Activated naive CD8-positive, alpha-beta T cell treated with anti-CD3 and anti-CD28 coated beads for 36 hours (primary cell): ENCODE measurements around the gene NLRP10. TPM values are rescaled to one million over a fixed set of nuclear protein-coding genes. Genes with fewer than 3 reads are reported as not detected.
"Not testable (repeated sequence)": the region's sequence is repeated elsewhere in the genome, so short reads cannot be mapped to it uniquely, and the experiment has no call there.

Experiments
- DNase-seq: peaks from one replicate; pipeline ENCODE4 v3.0.0; 2021
- H3K27ac Mint-ChIP-seq: one replicate; pipeline ENCODE4 v1.8.0; 2022; ENCODE audit warnings: mild to moderate bottlenecking, moderate library complexity, mixed read lengths
- H3K27me3 Mint-ChIP-seq: one replicate; pipeline ENCODE4 v1.8.0; 2022; ENCODE audit warnings: mild to moderate bottlenecking, mixed read lengths
- H3K36me3 Mint-ChIP-seq: one replicate; pipeline ENCODE4 v1.8.0; 2021; ENCODE audit warnings: mild to moderate bottlenecking, mixed read lengths
- H3K4me1 Mint-ChIP-seq: one replicate; pipeline ENCODE4 v1.8.0; 2021; ENCODE audit warnings: mixed read lengths
- H3K4me3 Mint-ChIP-seq: one replicate; pipeline ENCODE4 v1.8.0; 2022; ENCODE audit warnings: mild to moderate bottlenecking, moderate library complexity, mixed read lengths
- H3K9me3 Mint-ChIP-seq: one replicate; pipeline ENCODE4 v1.8.0; 2022; ENCODE audit warnings: mixed read lengths
- total RNA-seq, 2 experiments: library from RNA; stranded (reverse); gene quantifications; one replicate each; pipeline ENCODE4 v1.2.3, GENCODE V29; 2021

Gene NLRP10, protein sequence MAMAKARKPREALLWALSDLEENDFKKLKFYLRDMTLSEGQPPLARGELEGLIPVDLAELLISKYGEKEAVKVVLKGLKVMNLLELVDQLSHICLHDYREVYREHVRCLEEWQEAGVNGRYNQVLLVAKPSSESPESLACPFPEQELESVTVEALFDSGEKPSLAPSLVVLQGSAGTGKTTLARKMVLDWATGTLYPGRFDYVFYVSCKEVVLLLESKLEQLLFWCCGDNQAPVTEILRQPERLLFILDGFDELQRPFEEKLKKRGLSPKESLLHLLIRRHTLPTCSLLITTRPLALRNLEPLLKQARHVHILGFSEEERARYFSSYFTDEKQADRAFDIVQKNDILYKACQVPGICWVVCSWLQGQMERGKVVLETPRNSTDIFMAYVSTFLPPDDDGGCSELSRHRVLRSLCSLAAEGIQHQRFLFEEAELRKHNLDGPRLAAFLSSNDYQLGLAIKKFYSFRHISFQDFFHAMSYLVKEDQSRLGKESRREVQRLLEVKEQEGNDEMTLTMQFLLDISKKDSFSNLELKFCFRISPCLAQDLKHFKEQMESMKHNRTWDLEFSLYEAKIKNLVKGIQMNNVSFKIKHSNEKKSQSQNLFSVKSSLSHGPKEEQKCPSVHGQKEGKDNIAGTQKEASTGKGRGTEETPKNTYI
- total RNA-seq = not detected

DNA sequence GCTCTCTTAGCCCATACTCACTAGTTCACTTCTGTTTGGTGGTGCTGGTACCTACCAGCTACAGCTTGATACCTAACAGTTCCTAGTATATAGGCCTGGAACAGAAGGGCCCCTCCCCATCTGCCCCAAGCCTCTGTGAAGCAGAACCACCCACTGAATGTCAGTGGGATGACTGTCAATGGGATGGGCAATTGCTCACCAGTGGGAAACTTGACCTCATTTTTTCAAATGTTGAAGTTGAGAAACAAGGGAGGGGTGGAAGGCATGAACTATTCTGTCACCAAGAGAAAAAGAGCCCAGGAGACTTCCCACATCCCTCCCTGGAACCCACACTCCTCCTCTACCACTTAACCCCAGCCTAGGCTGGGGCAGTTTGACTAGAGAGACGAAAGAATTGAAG, at the start of gene NLRP10:
TSS of gene NLRP10 (minus strand) at position 62 of the 400 bp plus-strand sequence. CDS start 1,952 bp downstream, outside the sequence.
- Mint-ChIP-seq H3K4me1 (no peaks in the 10 kb centered on the region), H3K27ac (no peak within 1 kb of the TSS), H3K9me3 (no peaks in the 10 kb centered on the region), H3K27me3 (peaks cover 13% of the 10 kb centered on the region), H3K36me3 (no peaks in the 10 kb centered on the region), H3K4me3 (no peak within 1 kb of the TSS)
- no peak for DNase-seq

DNA sequence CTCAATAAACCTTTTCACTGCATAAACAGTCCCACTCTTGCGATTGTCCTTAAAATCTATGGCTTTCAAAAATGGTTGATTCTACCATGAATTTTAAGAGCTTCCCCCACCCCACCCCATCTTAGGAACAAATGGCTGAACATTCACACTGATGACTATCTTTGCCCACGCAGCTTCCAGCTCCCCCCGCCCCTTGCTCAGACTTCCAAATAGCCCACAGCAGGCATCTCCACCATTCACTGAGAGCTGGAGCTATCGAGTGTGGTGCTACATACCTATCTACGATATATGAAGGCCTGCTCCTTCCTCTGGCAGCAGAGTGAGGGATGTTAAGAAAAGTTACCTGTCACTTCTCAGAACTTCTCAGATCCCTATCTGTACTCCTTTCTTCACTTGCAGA, 48.6 kb upstream of the NLRP10 start:
- Mint-ChIP-seq H3K27ac (no peak overlapping the region), H3K9me3 (no peaks in the 10 kb centered on the region)
- DNase-seq = no peak

DNA sequence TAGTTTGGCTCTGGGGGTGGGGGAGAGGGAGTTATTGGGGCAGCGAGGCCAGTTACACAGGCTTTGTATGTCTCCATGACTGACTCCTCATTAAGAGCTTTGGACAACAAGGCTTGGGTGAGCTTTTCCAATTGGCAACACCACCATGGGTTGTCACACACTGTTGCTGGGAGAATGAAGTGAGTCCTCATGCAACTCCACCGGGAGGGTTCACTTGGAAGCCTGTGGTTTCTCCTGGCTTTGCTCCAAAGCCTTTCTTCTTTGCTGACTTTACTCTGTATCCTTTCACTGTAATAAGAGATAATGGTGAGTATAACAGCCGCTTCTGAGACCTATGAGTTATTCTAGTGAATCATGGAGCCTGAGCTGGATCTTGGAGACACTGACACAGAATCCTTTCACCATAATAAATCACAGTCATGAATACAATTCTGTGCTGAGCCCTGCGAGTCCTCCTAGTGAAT, 46.8 kb upstream of the NLRP10 start:
- Mint-ChIP-seq H3K4me3 (no peak overlapping the region), H3K36me3 (no peaks in the 10 kb centered on the region), H3K27me3 (peaks cover 6% of the 10 kb centered on the region), H3K4me1 (no peaks in the 10 kb centered on the region), H3K27ac (no peak overlapping the region), H3K9me3 (no peaks in the 10 kb centered on the region)
- DNase-seq = no peak

More for the DNA sequence above, 48.6 kb upstream of the NLRP10 start:
- H3K4me1 Mint-ChIP-seq = no peaks in the 10 kb centered on the region
- peaks cover 21% of the 10 kb centered on the region for H3K27me3 Mint-ChIP-seq
- H3K36me3 Mint-ChIP-seq = no peaks in the 10 kb centered on the region
- H3K4me3 Mint-ChIP-seq = no peak overlapping the region

DNA sequence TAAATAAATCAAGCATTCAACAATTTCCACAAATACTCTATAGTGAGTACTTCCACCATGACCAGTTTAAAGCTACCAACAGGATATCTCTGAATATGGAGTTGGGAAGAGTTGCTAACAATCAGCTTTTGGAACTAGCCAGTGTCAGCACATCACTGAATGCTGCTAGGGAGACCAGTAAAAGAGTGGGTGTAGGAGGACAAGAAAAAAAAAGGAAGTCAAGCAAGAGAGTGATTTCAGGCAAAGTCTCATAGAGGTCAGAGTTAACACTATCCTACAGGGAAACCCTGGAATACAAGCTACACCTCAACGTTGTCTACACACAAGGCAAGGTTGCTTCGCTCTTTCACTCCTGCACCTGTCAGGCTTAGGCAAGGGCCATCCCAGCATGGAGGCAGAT, 46.1 kb upstream of the NLRP10 start:
- H3K4me1 Mint-ChIP-seq = no peaks in the 10 kb centered on the region
- peaks cover 6% of the 10 kb centered on the region for H3K27me3 Mint-ChIP-seq
- H3K36me3 Mint-ChIP-seq = no peaks in the 10 kb centered on the region
- no peaks in the 10 kb centered on the region for H3K9me3 Mint-ChIP-seq
- DNase-seq = no peak
- H3K27ac Mint-ChIP-seq = no peak overlapping the region
- H3K4me3 Mint-ChIP-seq = no peak overlapping the region

DNA sequence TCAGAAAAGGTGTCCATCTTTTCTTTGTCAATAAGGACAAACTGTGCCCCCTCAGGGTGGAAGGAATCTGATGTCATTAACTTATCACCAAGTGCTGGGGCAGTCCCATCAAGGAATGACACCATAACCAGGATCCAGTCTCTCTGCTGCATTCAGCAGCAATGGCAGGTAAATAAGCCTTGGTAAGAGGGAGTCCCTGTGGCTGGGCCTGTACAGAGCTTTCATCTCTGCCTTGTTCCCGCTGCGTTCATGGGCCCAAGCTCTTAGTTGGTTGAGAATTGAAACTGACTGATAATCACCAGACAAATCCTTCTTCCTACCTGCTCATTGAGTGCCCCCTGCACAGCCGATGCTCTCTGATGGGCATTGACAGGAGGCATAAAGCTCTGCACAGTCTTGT, 44.6 kb upstream of the NLRP10 start:
- no peak for DNase-seq
- Mint-ChIP-seq H3K27ac (no peak overlapping the region), H3K9me3 (no peaks in the 10 kb centered on the region), H3K36me3 (no peaks in the 10 kb centered on the region), H3K4me3 (no peak overlapping the region), H3K4me1 (no peaks in the 10 kb centered on the region), H3K27me3 (no peaks in the 10 kb centered on the region)

DNA sequence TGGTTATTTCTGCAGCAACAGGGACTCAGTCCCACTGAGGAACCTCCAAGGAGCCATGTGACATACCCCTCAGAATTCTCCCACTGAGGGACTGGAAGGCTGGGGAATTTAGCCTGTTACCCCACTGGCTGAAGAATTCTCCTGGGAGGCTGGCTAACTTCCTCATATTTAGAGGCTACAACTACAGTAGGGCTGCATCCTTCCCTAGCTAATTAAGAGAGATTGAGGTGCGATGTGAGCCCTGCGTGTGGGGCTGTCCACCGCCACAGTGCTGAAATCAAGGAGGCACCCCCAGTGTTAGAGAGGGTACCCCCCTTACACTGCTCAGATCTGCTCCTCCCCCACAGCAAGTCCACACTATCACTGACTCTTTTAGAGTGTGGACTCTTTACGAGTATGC, 43.0 kb upstream of the NLRP10 start:
- DNase-seq = no peak
- Mint-ChIP-seq H3K36me3 (no peaks in the 10 kb centered on the region), H3K4me1 (peaks cover 3% of the 10 kb centered on the region), H3K4me3 (no peak overlapping the region), H3K27ac (no peak overlapping the region), H3K9me3 (no peaks in the 10 kb centered on the region), H3K27me3 (no peaks in the 10 kb centered on the region)

DNA sequence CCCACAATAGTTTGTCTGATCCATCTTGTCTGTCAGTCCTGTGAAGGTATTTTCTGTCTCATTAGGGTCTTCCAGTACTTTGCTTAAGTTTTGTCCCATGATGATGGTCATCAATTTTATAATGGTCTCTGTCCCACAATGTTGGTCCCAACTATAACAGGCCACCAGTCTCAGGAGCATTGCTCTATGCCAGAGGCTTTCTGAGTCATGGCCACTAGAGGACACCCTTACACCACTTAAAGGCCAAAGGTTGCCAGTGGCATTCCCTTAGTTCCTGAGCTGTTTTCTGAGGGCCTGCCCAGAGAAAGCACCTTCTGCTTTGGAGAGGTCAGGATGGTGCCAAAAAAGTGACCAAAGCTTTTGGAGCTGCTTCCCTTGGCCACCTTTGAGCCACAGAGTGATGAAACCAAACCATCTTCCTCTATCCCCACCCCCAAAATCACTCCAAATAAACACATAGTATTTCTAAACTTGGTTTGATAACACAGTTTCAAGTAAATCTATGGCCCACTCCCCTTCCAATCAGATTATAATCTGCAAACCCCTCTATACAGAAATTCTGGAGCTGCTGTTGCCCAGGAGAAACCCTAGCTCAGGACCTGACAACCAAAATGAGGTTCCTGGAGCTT, 41.2 kb upstream of the NLRP10 start:
- no peaks in the 10 kb centered on the region for H3K9me3 Mint-ChIP-seq
- DNase-seq = peak; percentile 27
- H3K27ac Mint-ChIP-seq = no peak overlapping the region
- peaks cover 8% of the 10 kb centered on the region for H3K36me3 Mint-ChIP-seq
- H3K27me3 Mint-ChIP-seq = no peaks in the 10 kb centered on the region
- H3K4me1 Mint-ChIP-seq = peaks cover 9% of the 10 kb centered on the region
- H3K4me3 Mint-ChIP-seq = no peak overlapping the region

DNA sequence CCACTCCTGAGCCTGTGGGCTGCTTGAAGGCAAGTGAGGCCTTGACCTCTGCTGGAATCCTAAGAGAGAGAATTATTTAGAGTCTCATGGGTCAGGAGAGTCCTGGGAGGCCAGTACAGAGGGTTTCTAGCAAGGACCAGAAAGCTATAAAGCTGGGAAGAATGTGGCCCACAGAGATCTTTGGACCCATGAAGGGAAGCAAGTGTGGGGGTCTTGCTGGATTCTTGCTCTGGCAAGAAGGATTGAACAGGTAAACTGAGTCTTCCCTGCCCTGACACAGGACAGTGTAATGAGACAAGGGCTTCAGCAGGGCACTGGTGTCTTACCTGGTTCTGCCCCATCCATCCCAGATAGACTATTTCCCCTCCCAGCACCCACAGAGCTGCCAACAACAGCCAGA, 40.3 kb upstream of the NLRP10 start:
- DNase-seq = no peak
- H3K4me1 Mint-ChIP-seq = peaks cover 9% of the 10 kb centered on the region
- H3K27me3 Mint-ChIP-seq = no peaks in the 10 kb centered on the region
- no peaks in the 10 kb centered on the region for H3K9me3 Mint-ChIP-seq
- H3K36me3 Mint-ChIP-seq = peaks cover 8% of the 10 kb centered on the region
- no peak overlapping the region for H3K4me3 Mint-ChIP-seq
- no peak overlapping the region for H3K27ac Mint-ChIP-seq

DNA sequence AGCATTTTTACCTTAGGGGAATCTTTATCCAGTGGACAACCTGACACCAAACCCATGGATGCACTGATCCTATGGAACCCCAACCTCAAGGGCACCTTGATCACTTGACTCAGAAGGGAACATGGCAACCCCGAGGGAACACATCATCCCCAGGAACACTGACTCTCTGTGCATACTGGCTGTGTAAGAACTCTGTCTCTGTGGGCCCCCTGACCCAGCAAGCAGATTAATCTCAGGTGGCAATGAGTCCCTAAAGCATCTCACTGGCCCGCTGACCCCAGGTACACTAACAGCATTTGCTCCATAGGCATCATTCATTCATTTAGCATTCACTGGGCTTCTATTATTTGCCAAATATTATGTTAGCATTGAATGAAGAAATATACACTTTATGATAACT, 38.8 kb upstream of the NLRP10 start:
- H3K9me3 Mint-ChIP-seq = no peaks in the 10 kb centered on the region
- H3K27me3 Mint-ChIP-seq = no peaks in the 10 kb centered on the region
- H3K4me3 Mint-ChIP-seq = no peak overlapping the region
- peaks cover 9% of the 10 kb centered on the region for H3K4me1 Mint-ChIP-seq
- no peak for DNase-seq
- no peak overlapping the region for H3K27ac Mint-ChIP-seq
- peaks cover 21% of the 10 kb centered on the region for H3K36me3 Mint-ChIP-seq

DNA sequence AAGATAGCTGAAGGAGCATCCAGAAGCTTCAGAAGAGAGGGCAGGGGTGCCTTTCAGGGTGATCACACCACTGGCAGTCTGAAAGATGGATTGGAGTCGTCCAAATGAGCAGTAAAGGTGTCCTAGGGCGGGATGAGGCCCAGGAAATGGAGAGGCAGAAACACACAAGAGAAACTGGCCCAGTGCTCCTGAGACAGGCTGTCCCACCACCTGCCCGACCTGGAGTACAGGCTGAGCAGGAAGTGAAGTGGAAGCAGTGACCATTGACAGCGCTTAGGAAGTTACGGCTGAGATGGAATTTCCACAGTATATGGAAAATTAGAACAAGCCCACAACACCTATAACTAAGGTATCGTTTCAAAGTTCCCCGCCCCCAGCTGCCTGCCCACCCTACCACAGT, 37.9 kb upstream of the NLRP10 start:
- Mint-ChIP-seq H3K36me3 (peaks cover 24% of the 10 kb centered on the region), H3K9me3 (no peaks in the 10 kb centered on the region), H3K4me1 (peaks cover 9% of the 10 kb centered on the region), H3K27ac (peak overlapping the region; percentile 73), H3K27me3 (no peaks in the 10 kb centered on the region), H3K4me3 (no peak overlapping the region)
- DNase-seq = no peak

DNA sequence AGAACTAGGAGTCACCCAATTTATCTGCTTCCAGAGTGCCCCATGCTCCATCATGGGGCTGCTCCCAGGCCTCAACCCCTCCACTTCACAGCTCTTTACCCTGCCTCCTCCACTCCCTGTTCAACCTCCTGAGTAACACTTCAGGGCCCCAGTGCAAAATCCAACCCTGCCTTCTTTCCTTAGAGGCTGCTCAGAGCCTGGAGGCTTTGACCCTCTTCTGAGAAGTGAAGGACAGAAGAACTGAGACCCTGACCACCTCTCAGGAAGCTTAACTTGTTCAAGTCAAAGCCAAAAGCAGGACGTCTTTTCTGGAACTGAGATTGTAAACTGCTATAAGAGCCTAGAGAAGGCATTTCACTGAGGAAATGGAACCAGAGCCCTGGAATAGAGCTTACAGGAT, 37.4 kb upstream of the NLRP10 start:
- Mint-ChIP-seq H3K27ac (peak overlapping the region; percentile 73), H3K4me1 (peaks cover 9% of the 10 kb centered on the region)

DNA sequence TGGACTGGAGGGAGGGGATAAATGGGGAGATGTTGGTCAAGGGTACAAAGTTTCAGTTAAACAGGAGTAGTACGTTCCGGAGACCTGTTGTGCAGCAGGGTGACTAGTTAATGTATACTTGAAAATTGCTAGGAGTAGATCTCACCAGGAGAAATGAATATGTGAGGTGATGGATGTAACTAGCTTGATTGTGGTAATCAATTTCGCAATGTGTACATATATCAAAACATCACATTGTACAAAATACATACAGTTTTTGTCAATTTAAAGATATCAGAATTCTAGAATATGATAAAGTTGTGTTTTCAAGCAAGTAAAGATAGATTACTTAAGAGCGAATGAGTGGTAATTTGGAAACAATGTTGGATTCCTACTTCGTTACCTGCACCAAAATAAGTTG, 35.1 kb upstream of the NLRP10 start:
- Mint-ChIP-seq H3K27ac (no peak overlapping the region), H3K27me3 (no peaks in the 10 kb centered on the region), H3K9me3 (no peaks in the 10 kb centered on the region), H3K4me1 (peaks cover 9% of the 10 kb centered on the region), H3K36me3 (peaks cover 48% of the 10 kb centered on the region), H3K4me3 (no peak overlapping the region)
- no peak for DNase-seq

More for the DNA sequence above, 37.4 kb upstream of the NLRP10 start:
- DNase-seq = no peak
- H3K4me3 Mint-ChIP-seq = no peak overlapping the region
- H3K36me3 Mint-ChIP-seq = peaks cover 27% of the 10 kb centered on the region
- no peaks in the 10 kb centered on the region for H3K27me3 Mint-ChIP-seq
- no peaks in the 10 kb centered on the region for H3K9me3 Mint-ChIP-seq

DNA sequence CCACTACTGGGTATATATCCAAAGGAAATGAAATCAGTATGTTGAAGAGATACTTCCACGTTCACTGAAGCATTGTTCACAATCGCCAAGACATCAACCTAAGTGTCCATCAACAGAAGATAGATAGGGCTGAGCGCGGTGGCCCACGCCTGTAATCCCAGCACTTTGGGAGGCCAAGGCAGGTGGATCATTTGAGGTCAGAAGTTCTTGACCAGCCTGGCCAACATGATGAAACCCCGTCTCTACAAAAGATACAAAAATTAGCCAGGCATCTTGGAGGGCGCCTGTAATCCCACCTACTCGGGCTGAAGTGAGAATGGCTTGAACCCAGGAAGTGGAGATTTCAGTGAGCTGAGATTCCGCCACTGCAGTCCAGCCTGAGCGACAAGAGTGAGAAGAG, 34.5 kb upstream of the NLRP10 start:
- H3K27me3 Mint-ChIP-seq = no peaks in the 10 kb centered on the region
- H3K27ac Mint-ChIP-seq = no peak overlapping the region
- no peaks in the 10 kb centered on the region for H3K9me3 Mint-ChIP-seq
- H3K4me3 Mint-ChIP-seq = no peak overlapping the region
- peaks cover 50% of the 10 kb centered on the region for H3K36me3 Mint-ChIP-seq
- H3K4me1 Mint-ChIP-seq = peaks cover 9% of the 10 kb centered on the region
- DNase-seq = no peak

DNA sequence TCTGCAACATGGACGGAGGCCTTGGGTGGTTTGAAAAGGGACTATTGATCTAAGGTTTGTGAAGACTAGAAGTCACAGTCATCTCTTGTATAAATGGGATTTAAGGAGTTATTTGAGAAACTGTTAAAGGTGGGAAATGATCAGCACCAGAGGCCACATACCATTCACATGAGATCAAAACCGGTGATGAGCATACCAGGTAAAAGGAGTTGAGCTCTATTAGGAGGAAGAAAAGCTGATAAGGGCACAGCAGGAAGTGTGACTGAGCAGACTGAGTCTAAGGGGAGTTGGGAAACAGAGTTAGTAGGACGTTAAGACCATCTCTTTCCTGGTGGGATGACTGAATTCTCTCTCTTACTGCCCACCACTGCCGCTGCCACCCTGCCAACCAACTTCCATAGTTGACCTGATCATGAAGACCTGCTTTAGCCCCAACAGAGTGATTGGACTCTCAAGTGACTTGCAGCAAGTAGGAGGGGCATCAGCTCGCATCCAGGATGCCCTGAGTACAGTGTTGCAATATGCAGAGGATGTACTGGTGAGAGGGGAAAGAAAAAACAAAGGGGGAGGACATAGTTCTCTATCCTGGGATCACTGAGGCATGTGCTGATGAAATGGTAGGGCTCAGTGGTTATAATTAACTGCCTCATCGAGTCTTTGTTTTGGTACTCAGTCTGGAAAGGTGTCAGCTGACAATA, 29.5 kb upstream of the NLRP10 start:
- Mint-ChIP-seq H3K27me3 (no peaks in the 10 kb centered on the region), H3K9me3 (no peaks in the 10 kb centered on the region), H3K4me1 (peaks cover 7% of the 10 kb centered on the region), H3K27ac (peak overlapping the region; percentile 19), H3K36me3 (peaks cover 55% of the 10 kb centered on the region), H3K4me3 (no peak overlapping the region)
- no peak for DNase-seq

DNA sequence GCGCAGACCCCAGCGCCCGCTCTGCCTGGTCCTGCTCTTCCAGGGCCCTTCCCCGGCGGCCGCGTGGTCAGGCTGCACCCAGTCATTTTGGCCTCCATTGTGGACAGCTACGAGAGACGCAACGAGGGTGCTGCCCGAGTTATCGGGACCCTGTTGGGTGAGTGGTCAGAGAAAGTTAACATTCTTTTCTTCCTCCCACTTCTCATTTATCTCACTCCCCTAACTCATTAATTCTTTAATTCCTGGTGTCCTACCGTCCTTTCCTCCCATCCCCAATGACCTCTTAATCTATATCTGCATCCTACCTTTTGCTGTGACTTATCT, 22.3 kb upstream of the NLRP10 start:
- Mint-ChIP-seq H3K27ac (peak overlapping the region; percentile 96), H3K4me3 (peak overlapping the region; percentile 98), H3K36me3 (peaks cover 20% of the 10 kb centered on the region), H3K4me1 (peaks cover 32% of the 10 kb centered on the region)
- not testable (repeated sequence) for H3K9me3 Mint-ChIP-seq, H3K27me3 Mint-ChIP-seq, DNase-seq
